Measurements from ENCODE around the gene PDE8A.
A peak's percentile ranks its signal among the peaks of the same experiment; 100 is the strongest.

The PDE8A gene

DNA sequence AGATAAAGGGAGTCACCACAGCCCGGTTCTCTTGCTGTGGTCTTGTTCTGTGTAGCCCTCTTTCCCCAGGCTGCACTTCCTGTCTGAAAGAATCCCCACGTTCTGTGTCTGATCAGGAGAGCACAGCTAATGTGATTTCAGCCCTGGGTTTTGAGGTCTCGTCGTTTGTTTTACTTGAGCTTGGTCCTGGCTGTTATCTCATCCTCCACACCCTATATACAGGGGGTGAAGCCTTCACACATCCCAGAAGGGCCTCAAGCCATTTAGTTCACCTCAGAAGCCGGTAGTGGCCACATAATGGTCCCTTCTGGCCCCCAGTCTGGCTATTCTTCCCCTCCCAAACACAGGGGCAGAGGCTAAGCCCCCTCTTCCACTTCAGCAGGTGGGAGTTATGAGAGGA is 115.6 kb downstream of the PDE8A start:
- no peak for DNase-seq

DNA sequence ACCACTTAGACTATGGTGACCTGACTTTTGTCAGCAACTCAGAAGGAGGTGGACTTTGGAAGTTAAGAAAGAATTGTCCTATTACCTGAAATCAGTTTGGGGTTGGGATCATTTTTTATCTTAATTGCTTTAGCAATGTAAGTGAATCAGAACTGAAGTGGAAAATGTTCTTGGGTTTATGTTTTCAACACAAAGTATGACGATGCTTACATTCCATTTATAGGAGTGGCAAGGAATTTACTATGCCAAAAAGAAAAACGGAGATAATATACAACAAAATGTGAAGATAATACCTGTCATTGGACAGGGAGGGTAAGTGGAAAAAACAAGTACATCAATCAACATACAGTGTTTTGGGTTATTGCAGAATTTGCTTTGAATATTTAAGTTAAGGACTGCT is 116.1 kb downstream of the PDE8A start:
- no peak for DNase-seq

DNA sequence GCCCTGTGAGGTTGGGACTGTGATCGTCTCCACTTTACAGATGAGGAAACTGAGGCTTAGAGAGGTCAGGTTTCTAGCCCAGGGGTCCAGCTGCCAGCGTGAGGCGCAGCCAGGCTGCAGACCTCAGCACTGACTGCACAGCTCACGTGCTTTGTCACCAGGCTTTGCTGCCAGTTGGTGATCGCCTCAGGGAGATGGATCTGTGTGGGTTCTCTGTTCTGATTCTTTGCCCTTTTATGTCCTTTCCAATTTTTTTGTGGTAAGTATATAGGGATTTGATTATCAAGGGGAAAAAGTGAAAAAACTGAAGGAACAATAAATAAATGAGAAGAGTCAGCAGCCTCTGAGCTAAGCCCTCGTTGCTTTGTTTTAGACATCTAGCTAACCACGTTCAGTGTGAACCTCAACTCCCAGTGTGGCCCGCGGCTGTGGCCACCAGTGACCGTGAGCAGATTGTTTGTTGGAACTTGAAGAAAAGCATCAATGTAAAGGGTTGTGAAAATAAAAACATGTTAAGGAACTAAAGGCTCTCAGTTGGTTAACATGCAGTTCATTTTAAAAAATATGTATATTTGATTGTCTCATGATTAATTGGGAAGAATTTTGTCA is 117.6 kb downstream of the PDE8A start:
- no peak for DNase-seq

DNA sequence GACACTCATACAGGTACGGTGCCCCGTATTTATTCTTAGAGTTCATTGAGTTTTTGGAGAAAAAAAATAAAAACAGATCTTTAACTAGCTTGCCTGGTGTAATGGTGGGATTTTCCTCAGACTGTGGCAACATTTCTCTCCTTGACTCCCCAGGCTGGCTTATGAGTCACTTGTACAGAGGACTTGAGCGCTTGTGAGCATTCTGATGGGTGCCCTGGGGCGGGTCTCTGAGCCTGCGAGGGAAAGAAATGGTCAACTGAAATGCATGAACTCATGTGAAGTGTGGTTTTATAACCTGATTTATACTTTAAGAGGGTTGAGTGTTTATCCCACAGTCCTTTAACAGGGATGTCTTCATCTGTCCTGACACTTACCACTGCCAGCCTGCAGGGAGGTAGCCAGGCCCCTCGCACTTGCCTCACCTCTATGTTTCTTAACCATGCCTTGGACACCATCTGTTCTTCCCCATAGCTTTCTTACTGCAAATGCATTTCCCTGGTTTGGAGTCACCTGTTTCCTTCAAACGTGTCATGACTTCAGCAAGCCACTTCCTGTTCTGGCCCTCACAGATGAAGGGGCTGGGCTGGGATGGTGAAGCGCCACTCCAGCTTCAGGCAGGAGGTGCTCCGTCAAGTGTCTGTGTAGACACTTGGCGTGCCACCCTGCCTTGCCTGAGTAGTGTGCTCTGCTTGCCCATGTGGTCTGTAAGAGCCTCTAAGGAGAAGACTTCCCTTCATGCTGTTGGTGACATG is 118.7 kb downstream of the PDE8A start:
- no peak for DNase-seq

DNA sequence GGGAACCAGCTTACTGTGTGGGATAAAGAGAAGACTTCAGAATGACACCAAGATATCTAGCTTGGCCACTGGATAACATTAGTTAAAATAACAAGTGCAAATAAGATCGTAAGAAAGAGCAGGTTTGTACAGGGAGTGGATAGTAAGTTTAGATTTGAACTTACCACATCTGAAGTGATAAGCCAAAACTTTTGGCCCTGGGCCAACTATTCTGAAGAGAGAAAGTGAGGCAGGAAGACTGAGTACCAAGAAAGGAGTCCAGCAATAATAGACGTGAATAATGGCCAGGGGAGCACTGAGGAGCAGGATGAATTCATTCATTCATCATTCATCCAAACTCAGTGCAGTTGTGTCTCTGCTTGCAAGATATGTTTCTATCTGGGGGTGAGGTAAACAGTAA is 122.9 kb downstream of the PDE8A start:
- no peak for DNase-seq

DNA sequence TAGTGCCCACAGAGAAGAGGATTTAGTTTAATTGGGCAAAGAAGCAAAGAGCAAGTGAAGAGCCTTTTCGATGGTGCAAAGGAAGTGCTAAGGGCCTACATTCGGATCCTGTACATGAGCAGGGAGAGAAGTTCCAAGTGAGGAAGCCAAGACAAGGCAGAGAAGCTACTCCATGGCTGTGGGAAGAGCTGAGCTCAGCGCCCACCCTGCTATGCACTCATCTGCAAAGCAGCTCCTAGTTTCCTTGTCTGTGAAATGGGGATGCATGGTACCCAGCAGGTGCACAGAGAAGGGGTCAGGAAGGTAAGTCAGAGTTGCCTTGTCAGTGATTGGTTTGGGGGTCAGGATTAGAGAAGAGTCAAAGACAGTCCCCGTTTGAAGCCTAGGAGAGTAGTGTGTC is 126.5 kb downstream of the PDE8A start:
- DNase-seq: no peak

DNA sequence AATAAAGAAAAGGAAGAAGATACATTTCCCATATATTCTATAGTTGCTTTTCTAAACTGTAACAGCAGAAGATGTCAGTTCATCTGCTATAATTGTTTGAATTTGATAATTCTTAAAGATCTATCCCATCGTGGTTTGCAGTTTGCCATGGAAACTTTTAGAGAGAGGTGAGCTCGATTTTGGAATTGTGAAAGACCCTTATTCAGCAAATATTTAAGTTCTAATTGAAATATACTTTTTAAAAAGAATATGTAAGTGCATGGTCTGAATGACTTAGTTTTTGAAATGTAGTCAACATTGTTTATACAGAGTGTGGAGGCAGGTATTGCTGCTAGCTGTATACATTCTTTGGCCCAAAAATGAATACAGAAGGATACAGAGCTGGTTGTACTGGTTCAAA is 127.7 kb downstream of the PDE8A start:
- DNase-seq: no peak

DNA sequence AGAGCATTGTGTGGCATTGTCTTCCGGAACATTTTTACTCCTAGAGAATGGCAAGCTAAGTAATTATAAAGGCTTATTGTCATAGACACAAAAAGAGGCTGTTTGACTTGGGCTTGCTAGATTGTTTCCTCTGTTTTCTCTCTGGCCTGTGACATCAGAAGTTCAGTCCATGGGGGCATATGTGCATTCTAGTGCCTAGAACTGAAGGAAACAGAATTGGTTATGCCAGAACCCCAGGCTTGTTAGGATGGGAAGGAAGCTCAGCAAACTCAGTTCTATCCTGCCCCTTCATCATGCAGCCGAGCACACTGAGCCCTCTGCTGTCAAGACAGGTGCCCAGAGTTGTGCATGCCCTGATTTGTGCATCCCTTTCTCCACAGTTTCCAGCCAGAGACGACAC is 131.3 kb downstream of the PDE8A start:
- no peak for DNase-seq

DNA sequence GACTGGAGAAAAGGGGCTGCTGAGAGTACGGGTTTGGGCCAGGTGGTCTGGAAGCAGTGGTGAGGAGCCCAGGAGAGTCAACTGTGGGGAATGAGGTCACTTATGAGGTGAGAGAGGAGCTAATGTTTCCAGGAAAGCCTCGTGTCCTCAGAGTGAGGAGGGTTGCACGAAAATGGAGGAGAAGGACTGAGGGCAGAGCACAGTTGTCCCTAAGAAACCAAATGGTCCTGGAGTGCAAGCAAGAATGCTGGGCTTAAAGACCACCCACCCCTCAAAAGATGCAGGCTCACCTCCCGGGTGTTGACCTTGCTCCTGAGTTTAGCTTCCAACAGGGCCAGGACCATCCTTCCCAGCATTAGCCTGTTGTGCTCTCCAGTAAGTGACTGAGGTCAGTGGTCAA is 133.2 kb downstream of the PDE8A start:
- DNase-seq: no peak

DNA sequence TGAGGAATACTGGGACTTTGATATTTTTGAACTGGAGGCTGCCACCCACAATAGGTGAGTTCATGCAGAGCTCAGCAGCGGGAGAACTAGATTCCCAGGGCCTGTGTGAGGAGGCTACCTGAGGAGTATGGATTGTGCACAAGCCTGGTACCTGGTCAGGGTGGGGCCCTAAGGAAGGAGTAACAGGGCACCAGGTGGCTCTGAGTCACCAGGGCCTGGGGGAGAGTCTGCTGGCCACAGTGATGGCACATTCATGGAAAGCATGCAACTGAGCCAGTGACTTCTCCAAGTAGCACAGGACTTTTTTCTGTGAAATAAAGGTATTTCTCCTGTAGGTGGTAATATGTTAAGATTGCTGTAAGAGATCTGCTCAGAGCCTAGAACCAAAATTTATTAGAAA is 134.4 kb downstream of the PDE8A start:
- no peak for DNase-seq

DNA sequence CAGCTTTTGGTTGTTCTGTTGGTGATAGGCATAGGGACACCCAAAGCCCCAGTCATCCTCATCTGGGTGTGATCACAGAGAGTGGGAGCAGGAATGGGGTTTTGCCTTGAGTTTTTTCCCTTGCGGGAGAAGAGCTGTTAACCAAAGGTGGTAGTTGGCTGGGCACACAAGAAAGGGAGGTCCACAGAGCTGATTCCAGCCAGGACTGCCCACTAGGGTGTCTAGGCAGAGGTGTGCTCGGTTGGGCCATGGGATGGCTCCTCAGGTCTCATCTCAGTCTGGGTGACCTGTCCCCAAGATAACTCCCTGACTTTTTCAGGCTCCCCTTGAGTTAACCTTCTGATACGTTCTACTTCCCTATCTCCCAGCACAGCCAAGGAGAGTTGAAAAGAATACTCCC is 134.8 kb downstream of the PDE8A start:
- DNase-seq: no peak

DNA sequence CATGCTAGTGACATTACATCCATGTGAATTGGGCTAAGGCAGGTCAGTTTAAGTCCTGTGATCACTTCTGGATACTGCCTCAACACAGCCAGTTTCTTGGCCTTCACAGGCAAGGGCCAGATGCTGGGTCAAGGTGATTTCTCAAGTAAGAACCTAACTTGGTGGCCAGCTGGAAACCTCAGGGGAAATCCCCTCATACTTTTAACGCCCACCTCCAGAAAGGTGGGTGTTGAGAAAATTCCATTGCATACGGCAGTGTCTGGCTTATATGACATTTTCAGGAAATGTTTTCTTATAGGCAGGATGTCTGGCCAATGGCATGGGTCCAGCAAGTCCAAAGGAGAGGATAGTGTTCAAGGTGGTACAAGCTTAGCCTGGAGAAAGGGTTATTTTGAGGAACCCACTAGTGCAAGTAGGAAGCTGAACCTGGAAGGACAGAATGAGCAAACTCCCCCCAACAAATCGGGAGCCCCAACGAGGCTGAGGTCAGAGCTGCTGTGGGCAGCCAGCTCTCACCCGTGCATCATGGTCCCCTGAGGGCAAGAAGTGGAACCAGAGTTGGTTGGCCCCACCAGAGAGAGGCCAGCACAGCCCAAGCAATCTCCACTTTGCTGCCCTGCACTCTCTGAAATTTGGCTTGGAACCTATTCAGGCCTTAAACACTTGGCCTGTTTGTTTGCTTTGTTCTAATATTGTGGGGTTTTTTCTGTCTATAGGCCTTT is 135.4 kb downstream of the PDE8A start:
- DNase-seq: no peak

DNA sequence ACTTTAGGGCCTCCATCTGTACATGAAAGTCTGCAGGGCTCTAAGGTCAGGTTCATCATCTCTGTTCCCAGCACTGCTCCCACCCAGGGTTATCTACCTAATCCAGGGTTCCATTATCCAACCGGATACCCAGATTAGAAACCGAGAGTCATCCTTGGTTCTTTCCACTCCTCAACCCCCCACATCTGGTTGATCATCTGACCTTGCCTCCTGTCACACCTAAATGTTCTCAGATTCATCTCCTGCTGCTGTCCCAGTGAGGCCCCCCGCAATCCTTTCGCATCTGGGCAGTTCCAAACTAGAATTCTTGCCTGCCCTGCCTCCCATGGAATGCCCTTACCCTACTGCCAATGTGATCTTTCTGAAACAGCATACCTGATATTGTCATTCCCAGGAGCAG is 136.5 kb downstream of the PDE8A start:
- no peak for DNase-seq

DNA sequence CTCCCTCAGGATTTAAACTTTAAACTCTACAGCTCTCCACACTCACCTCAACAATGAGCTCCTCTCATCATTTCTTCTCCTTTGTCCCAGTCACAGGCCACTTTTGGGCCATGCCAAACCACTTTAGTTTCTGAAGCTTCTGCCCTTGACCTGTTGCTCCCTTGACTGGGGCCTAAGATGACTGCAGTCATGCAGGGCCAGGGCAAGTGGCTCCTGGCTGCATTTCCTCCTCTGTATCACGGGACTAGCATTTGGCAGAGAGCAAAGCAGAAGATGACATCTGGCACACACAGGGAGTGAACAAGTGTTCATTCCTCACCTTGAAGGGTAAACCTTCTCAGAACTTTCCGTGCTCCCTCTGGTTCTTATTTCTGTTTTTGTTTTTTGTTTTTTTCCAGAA is 136.9 kb downstream of the PDE8A start:
- DNase-seq: no peak

DNA sequence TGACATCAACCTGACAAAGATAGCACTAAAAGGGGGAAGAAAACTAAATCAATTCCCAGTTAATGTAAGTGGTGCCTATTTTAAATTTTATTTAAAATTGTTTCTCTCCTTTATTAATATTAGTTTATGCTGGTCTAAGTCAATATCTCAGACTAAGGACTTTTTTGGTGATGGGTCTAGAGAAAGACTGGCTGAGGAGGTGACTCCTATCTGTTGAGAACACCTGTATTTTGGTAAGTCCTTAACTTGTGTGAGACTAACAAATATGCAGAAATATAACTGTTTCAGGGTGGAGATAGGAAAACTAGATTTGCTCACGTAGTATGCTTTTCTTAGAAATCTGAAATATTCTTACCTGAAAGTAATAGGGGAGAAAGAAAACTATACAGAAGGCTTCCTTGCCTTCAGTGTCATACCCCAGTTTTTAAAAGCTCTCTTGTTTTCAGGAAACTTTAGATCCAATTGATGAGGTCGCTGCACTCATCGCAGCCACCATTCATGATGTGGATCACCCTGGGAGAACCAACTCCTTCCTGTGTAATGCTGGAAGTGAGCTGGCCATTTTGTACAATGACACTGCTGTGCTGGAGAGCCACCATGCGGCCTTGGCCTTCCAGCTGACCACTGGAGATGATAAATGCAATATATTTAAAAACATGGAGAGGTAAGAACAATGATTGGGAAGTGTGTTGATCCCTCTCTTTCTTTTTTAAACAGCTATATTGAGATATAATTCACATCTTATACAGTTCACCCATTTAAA is 138.9 kb downstream of the PDE8A start:
- DNase-seq: no peak

DNA sequence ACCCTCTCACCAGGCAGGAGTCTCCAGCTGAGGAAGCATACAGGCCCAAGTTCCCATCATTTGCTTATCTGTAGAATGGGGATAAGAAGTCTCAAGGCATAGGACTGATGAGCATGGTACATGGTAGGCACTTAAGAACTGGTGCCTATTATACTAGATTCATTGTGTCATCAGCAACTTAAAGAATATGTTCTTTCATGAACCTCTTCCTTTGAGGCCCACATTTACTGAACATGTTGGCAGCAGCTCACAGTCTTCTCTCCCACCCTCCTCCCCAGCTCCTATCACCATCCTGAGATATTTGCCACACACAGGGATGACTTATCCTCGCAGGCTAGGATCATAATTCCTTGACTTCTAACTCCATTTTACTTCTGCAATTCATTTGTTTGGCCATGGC is 142.5 kb downstream of the PDE8A start:
- no peak for DNase-seq

DNA sequence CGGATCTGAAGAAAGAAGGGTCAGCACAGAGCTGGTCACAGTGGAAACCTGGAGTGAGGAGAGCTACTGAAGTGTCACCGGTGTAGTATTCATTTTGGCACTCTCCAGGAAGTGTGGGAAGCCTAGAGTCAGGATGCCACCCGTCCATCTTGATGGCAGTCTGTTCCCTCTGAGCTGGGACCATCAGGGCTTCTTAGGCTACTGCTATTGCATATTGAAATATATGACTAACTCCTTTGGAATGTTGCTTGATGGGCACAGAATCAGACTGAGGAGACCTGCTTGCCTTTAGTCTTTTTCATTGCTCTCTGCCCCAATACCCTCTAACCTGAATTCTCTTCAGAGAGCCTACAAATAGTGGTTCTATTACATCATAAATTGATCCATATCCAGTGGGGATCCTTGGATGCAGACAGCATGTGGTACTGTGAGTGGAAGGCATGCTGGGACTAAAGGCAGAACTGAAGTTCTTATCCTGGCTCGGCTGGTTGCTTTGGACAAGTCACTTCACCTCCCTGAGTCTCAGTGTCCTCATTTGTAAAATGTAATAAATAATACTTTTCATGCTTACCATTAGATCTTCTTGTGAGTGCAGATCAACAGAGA is 143.5 kb downstream of the PDE8A start:
- no peak for DNase-seq

DNA sequence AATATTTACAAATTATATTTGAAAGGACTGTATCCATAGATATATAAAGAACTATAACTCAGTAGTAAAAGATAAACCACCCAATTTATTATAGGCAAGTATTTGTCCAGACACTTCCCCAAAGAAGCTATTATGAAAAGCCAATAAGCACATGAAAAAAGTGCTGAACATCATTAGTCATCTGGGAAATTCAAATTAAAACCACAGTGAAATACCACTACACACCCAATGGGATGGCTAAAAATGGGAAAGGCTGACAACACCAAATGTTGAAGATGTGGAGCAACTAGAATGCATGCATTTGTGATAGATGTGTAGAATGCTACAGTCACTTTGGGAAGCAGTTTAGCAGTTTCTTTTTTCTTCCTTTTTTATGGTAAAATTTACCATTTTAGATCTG is 147.0 kb downstream of the PDE8A start:
- no peak for DNase-seq

DNA sequence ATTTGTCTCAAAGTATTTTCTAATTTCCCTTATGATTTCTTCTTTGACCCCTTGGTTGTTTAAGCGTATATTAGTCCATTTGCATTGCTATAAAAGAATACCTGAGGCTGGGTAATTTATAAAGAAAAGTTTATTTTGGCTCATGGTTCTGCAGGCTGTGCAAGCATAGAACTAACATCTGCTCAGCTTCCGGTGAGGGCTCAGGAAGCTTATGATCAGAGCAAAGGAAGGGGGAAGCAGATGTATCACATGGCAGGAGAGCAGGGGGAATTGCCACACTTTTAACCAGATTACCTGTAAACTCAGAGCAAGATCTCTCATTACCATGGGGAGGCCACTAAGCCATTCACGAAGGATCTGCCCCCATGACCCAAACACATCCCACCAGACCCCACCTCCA is 148.2 kb downstream of the PDE8A start:
- no peak for DNase-seq

DNA sequence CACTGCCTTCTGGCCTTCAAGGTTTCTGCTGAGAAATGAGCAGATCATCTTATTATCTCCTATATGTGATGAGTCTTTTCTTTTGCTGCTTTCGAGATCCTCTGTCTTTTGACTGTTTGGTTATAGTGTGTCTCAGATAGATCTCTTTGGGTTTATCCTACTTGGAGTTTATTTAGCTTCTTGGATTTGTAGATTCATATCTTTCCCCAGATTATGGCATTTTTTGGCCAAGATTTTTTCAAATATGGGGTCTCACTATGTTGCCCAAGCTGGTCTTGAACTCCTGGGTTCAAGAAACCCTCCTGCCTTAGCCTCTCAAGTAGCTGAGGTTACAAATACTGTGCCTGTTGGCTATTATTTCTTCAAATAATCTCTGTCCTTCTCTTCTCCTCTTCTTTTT is 150.3 kb downstream of the PDE8A start:
- no peak for DNase-seq

DNA sequence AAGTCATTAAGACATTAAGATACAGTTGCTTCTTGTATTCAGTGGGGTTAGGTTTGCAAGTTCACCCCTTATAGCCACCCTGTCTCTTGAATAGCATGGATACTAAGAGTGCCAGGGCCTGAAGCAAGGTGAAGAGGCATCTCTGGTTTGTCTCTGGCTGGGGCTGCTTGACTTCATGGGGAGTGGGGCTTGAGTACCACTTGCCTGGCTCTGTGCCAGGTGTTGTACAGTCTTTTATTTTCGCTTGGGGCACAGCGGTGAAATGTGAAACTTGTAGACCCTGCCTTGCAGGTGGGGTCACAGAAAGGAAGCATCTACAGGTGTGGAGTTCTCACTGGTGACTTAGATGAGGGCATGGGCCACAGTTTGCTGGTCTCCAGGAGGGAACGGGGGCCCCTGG is 152.1 kb downstream of the PDE8A start:
- DNase-seq: no peak

DNA sequence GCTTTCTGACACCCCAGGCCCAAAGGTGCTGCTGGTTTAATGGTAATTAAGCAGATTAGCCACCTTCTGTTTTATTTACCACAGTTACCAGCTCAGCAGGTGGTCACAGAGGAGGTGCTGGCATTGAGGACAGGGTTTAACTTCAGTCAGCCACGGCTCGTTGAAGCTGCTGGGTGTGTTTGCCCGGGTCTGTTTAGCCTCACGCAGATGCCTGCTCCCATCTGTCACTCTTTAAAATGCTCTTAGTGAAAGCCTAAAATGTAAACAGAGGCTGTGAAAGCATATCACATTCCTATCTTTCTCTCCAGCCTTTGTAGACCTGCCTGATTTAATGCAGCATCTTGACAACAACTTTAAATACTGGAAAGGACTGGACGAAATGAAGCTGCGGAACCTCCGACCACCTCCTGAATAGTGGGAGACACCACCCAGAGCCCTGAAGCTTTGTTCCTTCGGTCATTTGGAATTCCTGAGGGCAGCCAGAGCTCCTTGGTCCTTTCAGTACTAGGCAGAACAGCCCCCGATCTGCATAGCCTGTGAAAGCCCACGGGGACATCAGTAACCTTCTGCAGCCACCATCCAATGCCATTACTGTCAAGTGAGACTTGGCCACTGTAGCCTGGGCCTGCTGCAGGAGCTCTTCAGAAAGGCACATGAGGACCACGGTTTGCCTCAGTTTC is 156.0 kb downstream of the PDE8A start:
- peak; percentile 29 for DNase-seq

DNA sequence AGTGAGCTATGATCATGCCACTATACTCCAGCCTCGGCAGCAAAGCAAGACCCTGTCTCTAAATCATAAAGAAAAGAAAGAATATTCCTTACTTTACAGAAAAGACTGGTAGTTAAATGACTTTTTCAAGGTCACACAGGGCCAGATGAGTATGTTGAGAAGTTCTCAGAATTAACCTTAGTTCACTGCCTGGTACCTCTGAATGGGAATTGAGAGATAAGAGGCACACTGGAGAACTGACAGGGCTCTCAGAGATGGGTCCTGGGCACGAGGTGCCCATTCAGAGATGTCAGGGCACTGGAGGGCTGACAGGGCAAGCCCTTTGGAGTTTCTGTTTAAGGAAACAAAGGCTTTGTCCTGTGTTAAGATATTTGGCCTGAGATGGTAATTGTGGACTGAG is 157.7 kb downstream of the PDE8A start:
- DNase-seq: no peak

All from COR-L47 (cell line).